Right lung (tissue), 5 donors: ENCODE results near the gene LHB. TPM values are rescaled to one million over a fixed set of nuclear protein-coding genes. Genes with fewer than 3 reads are reported as not detected.

Experiments
- DNase-seq, 2 donors: peaks; one replicate each; pipeline ENCODE4 v3.0.0-alpha.2; 2013
- polyA plus RNA-seq, 5 donors: library from polyadenylated mRNA; unstranded; fragments of 120-200 nt; gene quantifications; one replicate each; pipeline versions ENCODE4 v1.2.1 to v1.2.3, GENCODE V29; 2013; ENCODE audit warnings: inconsistent platforms in 1 of 5, low replicate concordance in 1 of 5; ENCODE audit not compliant: insufficient read length in 5 of 5, insufficient read depth in 1 of 5

The LHB gene
- polyA plus RNA-seq, 5 donors, result 0.23 TPM; not detected in 4

DNA sequence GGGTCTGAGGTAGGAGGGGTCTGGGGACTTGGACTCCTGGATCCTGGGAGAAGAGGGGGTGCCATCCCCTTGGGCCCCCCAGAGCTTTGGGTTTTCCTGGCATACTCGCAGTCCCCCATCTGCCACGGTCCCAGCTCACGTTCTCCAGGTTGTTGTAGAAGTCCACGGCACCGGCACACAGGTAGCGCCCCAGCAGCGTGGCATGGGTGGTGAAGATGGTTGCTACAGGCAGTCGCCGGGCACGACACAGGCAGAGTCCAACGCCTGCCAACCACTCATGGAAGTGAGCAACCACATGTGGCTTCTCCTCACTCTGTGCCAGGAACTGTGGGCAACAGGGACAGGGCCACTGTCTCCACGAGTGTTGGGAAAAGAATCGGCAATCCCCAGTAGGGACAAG, 31.2 kb downstream of the LHB start:
- no peak for DNase-seq

- DNase-seq, result no peak
These were observed 34.6 kb downstream of the LHB start for GRCh38 chr19:48982280-48982679.

DNA sequence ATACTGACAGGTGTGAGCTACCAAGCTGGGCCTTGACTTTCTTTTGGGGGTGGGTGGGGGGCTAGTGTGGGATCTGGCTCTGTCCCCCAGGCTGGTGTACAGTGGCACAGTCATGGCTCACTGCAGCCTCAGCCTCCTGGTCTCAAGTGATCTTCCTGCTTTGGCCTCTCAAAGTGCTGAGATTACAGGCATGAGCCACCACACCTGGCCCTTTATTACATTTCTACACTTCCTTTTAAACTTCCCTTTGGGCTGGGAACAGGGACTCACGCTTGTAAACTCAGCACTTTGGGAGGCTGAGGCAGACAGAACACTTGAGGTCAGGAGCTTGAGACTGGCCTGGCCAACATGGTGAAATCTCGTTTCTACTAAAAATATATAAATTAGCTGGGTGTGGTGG, 39.8 kb downstream of the LHB start:
- DNase-seq, result no peak

- no peak for DNase-seq
These were observed 40.7 kb downstream of the LHB start for GRCh38 chr19:48975947-48976847.

GRCh38 chr19:48970923-48971395, 45.9 kb downstream of the LHB start:
- peak in 1 of 2 donors; percentile 74 for DNase-seq

DNA sequence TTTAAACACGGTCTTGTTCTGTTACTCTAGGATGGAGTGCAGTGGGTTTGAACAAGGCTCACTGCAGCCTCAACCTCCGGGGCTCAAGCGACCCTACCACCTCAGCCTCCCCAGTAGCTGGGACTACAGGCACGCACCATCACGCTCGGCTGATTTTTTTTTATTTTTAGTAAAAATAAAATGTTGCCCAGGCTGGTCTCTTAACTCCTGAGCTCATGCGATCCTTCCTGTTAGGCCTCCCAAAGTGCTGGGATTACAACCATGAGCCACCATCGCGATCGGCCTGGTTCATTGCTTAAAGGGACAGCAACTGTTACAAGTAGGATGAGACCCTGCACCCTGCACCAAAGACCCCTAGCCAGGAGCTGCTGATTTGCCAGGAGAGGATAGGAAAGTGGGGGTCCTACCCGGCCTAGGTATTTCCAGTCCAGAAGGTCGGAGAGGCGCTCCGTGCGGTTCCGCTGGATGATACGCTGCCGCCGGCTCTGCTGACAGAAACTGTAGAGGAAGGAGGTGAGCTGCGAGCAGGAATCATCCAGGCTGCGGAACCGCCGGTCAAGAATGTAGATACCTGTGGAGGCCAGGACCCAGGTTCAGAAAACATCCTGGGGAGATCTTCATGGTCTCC, 46.6 kb downstream of the LHB start:
- DNase-seq, result no peak

DNA sequence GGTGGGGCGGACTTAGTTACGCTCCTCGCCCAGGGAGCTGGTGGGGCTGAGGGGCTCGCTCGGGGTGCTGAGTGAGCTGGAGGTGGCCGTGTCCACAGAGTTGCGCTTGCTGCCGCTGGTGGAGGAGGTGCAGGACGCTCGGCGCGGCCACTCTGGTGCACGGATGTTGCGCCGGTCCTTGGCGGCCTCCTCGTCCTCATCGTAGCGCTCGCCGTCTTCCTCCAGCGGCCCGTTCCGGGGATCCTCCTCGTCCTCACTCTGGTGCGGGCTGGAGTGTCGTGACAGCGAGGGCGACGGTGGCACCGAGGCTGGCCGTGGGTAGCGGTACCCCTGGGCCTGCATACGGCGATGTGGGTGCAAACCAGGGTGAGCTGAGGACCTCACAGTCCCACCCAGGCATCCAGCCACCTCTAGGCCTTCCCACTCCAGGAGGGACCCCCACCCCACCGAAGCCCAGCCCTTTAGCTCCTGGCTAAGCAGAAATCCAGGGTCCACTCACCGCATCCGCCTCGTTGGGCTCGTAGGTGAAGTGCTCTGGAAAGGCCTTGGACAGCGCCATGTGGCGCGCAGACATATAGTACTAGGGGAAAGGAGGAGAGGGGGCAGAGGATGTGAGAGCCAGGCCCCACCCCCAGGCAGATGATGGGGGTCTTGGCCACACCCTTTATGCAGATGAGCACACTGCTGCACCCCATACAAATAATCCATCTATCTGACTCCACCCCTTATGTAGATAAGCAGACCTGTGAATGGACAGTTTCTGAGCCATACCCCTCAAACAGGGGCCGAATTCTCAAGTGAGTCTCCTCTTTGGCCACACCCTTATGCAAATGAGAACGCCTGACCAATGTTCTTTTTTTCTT, 47.4 kb downstream of the LHB start:
- DNase-seq, result no peak

GRCh38 chr19:48968813-48969218, 48.1 kb downstream of the LHB start:
- no peak for DNase-seq

DNA sequence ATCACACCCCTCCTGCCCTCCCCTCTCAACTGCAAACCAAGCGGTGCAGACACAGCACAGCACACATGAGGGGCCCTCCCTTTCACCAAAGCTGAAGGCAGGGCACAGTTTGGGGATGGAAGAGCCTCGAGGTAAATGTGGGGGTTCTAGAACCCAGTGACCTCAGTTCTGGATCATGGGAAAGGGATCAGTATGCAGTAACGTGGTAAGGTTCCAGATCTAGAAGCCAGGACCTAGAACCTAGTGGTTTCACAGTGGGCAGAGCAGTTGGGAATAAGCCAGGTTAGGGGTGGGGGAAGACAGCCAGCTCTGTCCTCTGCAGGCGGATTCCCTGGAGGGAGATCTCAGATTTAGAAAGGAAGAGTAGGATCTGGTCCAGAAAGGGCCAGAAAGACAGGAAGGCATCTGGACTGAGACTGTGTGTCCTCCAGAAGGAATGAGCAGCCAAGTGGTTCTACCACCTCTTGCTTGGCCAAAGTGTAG, 48.7 kb downstream of the LHB start:
- no peak for DNase-seq

DNA sequence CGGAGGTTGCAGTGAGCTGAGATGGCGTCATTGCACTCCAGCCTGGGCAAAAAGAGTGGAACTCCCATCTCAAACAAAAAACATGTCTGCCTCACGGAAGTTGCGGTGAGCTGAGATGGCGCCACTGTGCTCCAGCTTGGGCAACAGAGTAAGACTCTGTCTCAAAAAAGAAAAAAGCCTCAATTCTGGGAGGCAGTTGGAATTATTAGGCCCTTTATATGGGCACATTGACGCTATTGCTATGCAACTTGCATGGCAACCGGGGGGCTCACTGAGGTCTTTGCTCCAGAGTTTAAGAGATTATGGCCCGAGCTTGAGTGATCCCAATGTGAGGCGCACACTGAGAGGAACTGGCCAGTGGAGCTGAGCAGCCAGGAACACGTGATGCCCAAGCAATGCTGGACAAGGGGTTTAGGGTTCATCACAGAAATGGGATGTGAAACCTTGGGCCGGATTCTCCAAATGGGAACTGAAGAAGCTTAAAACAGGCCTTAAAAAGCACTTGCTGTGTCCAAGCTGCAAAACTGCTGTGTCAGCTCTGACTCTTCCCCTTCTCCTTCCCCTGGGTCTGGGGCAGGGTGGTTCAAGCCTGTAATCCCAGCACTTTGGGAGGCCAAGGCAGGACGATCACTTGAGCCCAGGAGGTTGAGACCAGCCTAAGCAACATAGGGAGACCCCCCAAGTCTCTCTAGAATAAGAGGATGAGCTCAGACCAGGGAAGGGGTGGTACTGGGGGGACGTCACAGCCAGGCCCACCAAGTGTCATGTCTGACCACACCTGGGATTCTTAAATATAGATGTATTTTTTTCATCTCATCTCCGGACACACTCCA, 49.3 kb downstream of the LHB start:
- DNase-seq, result no peak

DNA sequence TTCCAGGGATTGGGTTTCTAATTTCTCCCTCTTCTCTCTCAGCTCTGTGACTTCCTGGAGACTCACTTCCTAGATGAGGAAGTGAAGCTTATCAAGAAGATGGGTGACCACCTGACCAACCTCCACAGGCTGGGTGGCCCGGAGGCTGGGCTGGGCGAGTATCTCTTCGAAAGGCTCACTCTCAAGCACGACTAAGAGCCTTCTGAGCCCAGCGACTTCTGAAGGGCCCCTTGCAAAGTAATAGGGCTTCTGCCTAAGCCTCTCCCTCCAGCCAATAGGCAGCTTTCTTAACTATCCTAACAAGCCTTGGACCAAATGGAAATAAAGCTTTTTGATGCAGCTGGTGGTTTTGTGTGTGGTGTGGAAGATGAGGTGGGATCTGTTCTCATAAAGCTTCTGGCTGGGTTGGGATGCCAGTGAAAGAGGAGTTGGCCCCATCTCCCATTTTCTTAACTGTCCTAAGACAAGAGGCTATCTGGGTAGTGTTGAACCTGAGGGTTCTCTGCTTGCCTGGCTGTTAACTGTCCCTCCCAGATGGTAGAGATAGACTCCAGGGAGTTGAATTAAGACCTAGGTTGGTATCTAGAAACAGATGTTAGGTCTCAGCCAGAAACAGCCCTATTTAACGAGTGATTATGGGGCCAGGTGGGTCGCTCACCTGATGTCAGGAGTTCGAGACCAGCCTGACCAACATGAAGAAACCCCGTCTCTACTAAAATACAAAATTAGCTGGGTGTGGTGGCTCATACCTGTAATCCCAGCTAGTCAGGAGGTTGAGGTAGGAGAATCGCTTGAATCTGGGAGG, 50.1 kb downstream of the LHB start:
- no peak for DNase-seq

Other genes starting within 250 kb of the LHB start
- gene BCAT2, start 206.1 kb downstream of the LHB start, polyA plus RNA-seq, result 10 to 100 TPM; 33.3 to 58.9 (median 42.9) TPM
- gene HSD17B14, start 180.6 kb downstream of the LHB start, polyA plus RNA-seq, result 1 to 10 TPM; 6.9 to 9.9 (median 8.6) TPM
- 10 to 100 TPM; 12.9 to 23.2 (median 15.5) TPM for gene PLEKHA4, start 148.5 kb downstream of the LHB start, polyA plus RNA-seq
- 10 to 100 TPM; 38.6 to 72.3 (median 53.5) TPM for gene PPP1R15A, start 144.7 kb downstream of the LHB start, polyA plus RNA-seq
- 1 to 10 TPM in 3 of 5 donors, under 1 TPM in 2; 0.70 to 1.5 (median 1.3) TPM for gene TULP2, start 118.3 kb downstream of the LHB start, polyA plus RNA-seq
- gene NUCB1, start 116.8 kb downstream of the LHB start, polyA plus RNA-seq, result 100 to 1,000 TPM; 137 to 239 (median 180) TPM
- 1 to 10 TPM in 4 of 5 donors, under 1 TPM in 1; 0.80 to 2.4 (median 1.6) TPM for gene DHDH, start 83.4 kb downstream of the LHB start, polyA plus RNA-seq
- 10 to 100 TPM; 41.9 to 96.2 (median 62.0) TPM for gene BAX, start 62.2 kb downstream of the LHB start, polyA plus RNA-seq
- gene FTL, start 51.8 kb downstream of the LHB start, polyA plus RNA-seq, result 1,000 to 10,000 TPM; 1,127 to 1,622 (median 1,142) TPM
- gene GYS1, start 23.8 kb downstream of the LHB start, polyA plus RNA-seq, result 10 to 100 TPM; 36.9 to 54.5 (median 44.4) TPM
- 10 to 100 TPM; 58.1 to 98.7 (median 76.1) TPM for gene RUVBL2, start 23.2 kb downstream of the LHB start, polyA plus RNA-seq
- gene CGB3, start 7.2 kb upstream of the LHB start, polyA plus RNA-seq, result not detected
- gene CGB2, start 14.8 kb upstream of the LHB start, polyA plus RNA-seq, result not detected
- not detected for gene CGB1, start 19.8 kb upstream of the LHB start, polyA plus RNA-seq
- under 1 TPM in 2 of 5 donors, not detected in 3; 0.30 to 0.59 TPM for gene CGB5, start 26.8 kb upstream of the LHB start, polyA plus RNA-seq
- under 1 TPM in 1 of 5 donors, not detected in 4; 0.31 TPM for gene CGB8, start 32.0 kb upstream of the LHB start, polyA plus RNA-seq
- under 1 TPM in 4 of 5 donors, not detected in 1; 0.22 to 0.41 (median 0.35) TPM for gene CGB7, start 40.7 kb upstream of the LHB start, polyA plus RNA-seq
- 1 to 10 TPM in 3 of 5 donors, under 1 TPM in 2; 0.31 to 1.6 (median 1.1) TPM for gene NTF4, start 47.7 kb upstream of the LHB start, polyA plus RNA-seq
- under 1 TPM; 0.04 to 0.18 (median 0.06) TPM for gene KCNA7, start 55.6 kb upstream of the LHB start, polyA plus RNA-seq
- gene SNRNP70, start 68.4 kb upstream of the LHB start, polyA plus RNA-seq, result 100 to 1,000 TPM; 292 to 376 (median 365) TPM
- 10 to 100 TPM in 2 of 5 donors, 1 to 10 TPM in 3; 6.4 to 14.5 (median 8.3) TPM for gene LIN7B, start 97.3 kb upstream of the LHB start, polyA plus RNA-seq
- gene C19orf73, start 102.1 kb upstream of the LHB start, polyA plus RNA-seq, result under 1 TPM in 3 of 5 donors, not detected in 2; 0.24 to 0.39 (median 0.28) TPM
- gene PPFIA3, start 102.5 kb upstream of the LHB start, polyA plus RNA-seq, result 10 to 100 TPM in 1 of 5 donors, 1 to 10 TPM in 4; 4.7 to 10.4 (median 7.1) TPM
- 10 to 100 TPM in 2 of 5 donors, 1 to 10 TPM in 3; 8.7 to 13.7 (median 9.8) TPM for gene HRC, start 138.3 kb upstream of the LHB start, polyA plus RNA-seq
- gene TRPM4, start 140.7 kb upstream of the LHB start, polyA plus RNA-seq, result 10 to 100 TPM; 11.5 to 31.7 (median 24.9) TPM